ENCODE results near the gene ELAPOR2.
"Not testable (repeated sequence)": the region's sequence is repeated elsewhere in the genome, so short reads cannot be mapped to it uniquely, and the experiment has no call there.

The ELAPOR2 gene

GRCh38 chr7:87060288-87060537, 759 bp upstream of the ELAPOR2 start:
- no peak overlapping the region for H3K4me3 ChIP-seq (ENCODE audit: low read depth, low read length)
- TF ChIP-seq, protein P1, sequence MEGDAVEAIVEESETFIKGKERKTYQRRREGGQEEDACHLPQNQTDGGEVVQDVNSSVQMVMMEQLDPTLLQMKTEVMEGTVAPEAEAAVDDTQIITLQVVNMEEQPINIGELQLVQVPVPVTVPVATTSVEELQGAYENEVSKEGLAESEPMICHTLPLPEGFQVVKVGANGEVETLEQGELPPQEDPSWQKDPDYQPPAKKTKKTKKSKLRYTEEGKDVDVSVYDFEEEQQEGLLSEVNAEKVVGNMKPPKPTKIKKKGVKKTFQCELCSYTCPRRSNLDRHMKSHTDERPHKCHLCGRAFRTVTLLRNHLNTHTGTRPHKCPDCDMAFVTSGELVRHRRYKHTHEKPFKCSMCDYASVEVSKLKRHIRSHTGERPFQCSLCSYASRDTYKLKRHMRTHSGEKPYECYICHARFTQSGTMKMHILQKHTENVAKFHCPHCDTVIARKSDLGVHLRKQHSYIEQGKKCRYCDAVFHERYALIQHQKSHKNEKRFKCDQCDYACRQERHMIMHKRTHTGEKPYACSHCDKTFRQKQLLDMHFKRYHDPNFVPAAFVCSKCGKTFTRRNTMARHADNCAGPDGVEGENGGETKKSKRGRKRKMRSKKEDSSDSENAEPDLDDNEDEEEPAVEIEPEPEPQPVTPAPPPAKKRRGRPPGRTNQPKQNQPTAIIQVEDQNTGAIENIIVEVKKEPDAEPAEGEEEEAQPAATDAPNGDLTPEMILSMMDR (IDR thresholded peaks at IDR 0.05; ENCODE audit: low read depth, low read length) = no peak

- TF ChIP-seq, protein P1 (IDR thresholded peaks at IDR 0.05; ENCODE audit: low read depth, low read length) = no peak
- H3K4me3 ChIP-seq (ENCODE audit: low read depth, low read length) = peak overlapping the region; percentile 51
These were observed 520 bp downstream of the ELAPOR2 start for GRCh38 chr7:87058744-87059524.

GRCh38 chr7:87057210-87057609, 2.2 kb downstream of the ELAPOR2 start:
- TF ChIP-seq, protein P1 (IDR thresholded peaks at IDR 0.05; ENCODE audit: low read depth, low read length) = no peak
- H3K4me3 ChIP-seq (ENCODE audit: low read depth, low read length) = no peak overlapping the region

- H3K4me3 ChIP-seq (ENCODE audit: low read depth, low read length) = no peak overlapping the region
- TF ChIP-seq, protein P1 (IDR thresholded peaks at IDR 0.05; ENCODE audit: low read depth, low read length) = no peak
These were observed 3.1 kb downstream of the ELAPOR2 start for GRCh38 chr7:87056346-87056745.

- no peak overlapping the region for H3K4me3 ChIP-seq (ENCODE audit: low read depth, low read length)
- TF ChIP-seq, protein P1 (IDR thresholded peaks at IDR 0.05; ENCODE audit: low read depth, low read length) = no peak
These were observed 10.6 kb downstream of the ELAPOR2 start for GRCh38 chr7:87048839-87049238.

GRCh38 chr7:87046456-87046855, 13.0 kb downstream of the ELAPOR2 start:
- no peak overlapping the region for H3K4me3 ChIP-seq (ENCODE audit: low read depth, low read length)
- TF ChIP-seq, protein P1 (IDR thresholded peaks at IDR 0.05; ENCODE audit: low read depth, low read length) = no peak

GRCh38 chr7:87044713-87045112, 14.7 kb downstream of the ELAPOR2 start:
- not testable (repeated sequence) for H3K4me3 ChIP-seq (ENCODE audit: low read depth, low read length)

GRCh38 chr7:87041586-87041985, 17.9 kb downstream of the ELAPOR2 start:
- not testable (repeated sequence) for H3K4me3 ChIP-seq (ENCODE audit: low read depth, low read length)

DNA sequence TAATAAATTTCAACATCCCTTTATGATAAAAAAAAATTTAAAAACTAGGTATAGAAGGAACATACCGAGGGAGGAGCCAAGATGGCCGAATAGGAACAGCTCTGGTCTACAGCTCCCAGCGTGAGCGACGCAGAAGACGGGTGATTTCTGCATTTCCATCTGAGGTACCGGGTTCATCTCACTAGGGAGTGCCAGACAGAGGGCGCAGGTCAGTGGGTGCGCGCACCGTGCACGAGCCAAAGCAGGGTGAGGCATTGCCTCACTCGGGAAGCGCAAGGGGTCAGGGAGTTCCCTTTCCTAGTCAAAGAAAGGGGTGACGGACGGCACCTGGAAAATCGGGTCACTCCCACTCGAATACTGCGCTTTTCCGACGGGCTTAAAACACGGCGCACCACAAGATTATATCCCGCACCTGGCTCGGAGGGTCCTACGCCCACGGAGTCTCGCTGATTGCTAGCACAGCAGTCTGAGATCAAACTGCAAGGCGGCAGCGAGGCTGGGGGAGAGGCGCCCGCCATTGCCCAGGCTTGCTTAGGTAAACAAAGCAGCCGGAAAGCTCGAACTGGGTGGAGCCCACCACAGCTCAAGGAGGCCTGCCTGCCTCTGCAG, 19.7 kb downstream of the ELAPOR2 start:
- not testable (repeated sequence) for H3K4me3 ChIP-seq (ENCODE audit: low read depth, low read length)
